OCI-LY7 (cell line): ENCODE data around the gene EIF5B. TPM values are rescaled to one million over a fixed set of nuclear protein-coding genes. Genes with fewer than 3 reads are reported as not detected.

Source experiments
- BruUV-seq: library from RNA; stranded (reverse); fragments of 400-500 nt; replicated peaks from 2 replicates; lab custom pipeline; 2021; lab: Mats Ljungman, UMichigan
- CTCF ChIA-PET: fragments of 300-600 bp; sonication (Branson Sonifier 250); formaldehyde crosslinking; loops from one replicate; lab custom pipeline; 2022; ENCODE audit warnings: antibody characterized with exemption; ENCODE audit not compliant: unreplicated experiment; lab: Charles Lee
- POLR2A ChIA-PET: fragments of 300-600 bp; sonication (Branson Sonifier 250); formaldehyde crosslinking; loops from one replicate; lab custom pipeline; 2022; ENCODE audit warnings: antibody characterized with exemption; lab: Charles Lee
- DNase-seq: peaks from one replicate; pipeline ENCODE4 v3.0.0-alpha.2; 2015; ENCODE audit warnings: low spot score
- H2AFZ ChIP-seq: fragments of 200-600 bp; sonication (generic), shearing (Covaris generic); 2 replicates; pipeline ENCODE4 v1.6.1; 2014; ENCODE audit warnings: mild to moderate bottlenecking, antibody characterized with exemption, low read length, moderate library complexity
- H3K27ac ChIP-seq: fragments of 200-600 bp; sonication (generic); 2 replicates; pipeline ENCODE4 v1.5.1; 2014; ENCODE audit warnings: mixed run types, low read depth, mild to moderate bottlenecking, moderate library complexity, low read length, inconsistent platforms; ENCODE audit not compliant: poor library complexity, severe bottlenecking
- H3K36me3 ChIP-seq: fragments of 200-600 bp; sonication (generic); 2 replicates; pipeline ENCODE4 v1.6.1; 2014; ENCODE audit warnings: mild to moderate bottlenecking, antibody characterized with exemption, low read length, moderate library complexity, mixed read lengths; ENCODE audit not compliant: insufficient read depth
- H3K4me1 ChIP-seq: fragments of 200-600 bp; sonication (generic); 2 replicates; pipeline ENCODE4 v1.5.1; 2014; ENCODE audit warnings: mild to moderate bottlenecking, low read length; ENCODE audit not compliant: insufficient read depth, poor library complexity, severe bottlenecking
- H3K4me2 ChIP-seq: fragments of 200-600 bp; sonication (generic); 2 replicates; pipeline ENCODE4 v1.6.1; 2014; ENCODE audit warnings: mild to moderate bottlenecking, low read length
- H3K4me3 ChIP-seq: fragments of 200-600 bp; sonication (generic); 2 replicates; pipeline ENCODE4 v1.5.1; 2014; ENCODE audit warnings: mild to moderate bottlenecking, low read depth, low read length; ENCODE audit not compliant: poor library complexity, severe bottlenecking
- H3K79me2 ChIP-seq: fragments of 200-600 bp; sonication (generic); 2 replicates; pipeline ENCODE4 v1.6.1; 2016; ENCODE audit warnings: low read depth, mild to moderate bottlenecking, low read length, moderate library complexity, mixed read lengths; ENCODE audit not compliant: insufficient read depth
- H3K9me2 ChIP-seq: fragments of 200-600 bp; sonication (generic); 2 replicates; pipeline ENCODE4 v1.6.1; 2016; ENCODE audit warnings: mild to moderate bottlenecking, low read length, mixed read lengths; ENCODE audit not compliant: insufficient read depth
- H3K9me3 ChIP-seq: fragments of 200-600 bp; sonication (generic); 2 replicates; pipeline ENCODE4 v1.6.1; 2014; ENCODE audit warnings: mild to moderate bottlenecking, mixed run types, low read length, mixed read lengths
- H4K20me1 ChIP-seq: fragments of 200-600 bp; sonication (generic); 2 replicates; pipeline ENCODE4 v1.6.1; 2014; ENCODE audit warnings: mild to moderate bottlenecking, antibody characterized with exemption, low read length, moderate library complexity, mixed read lengths; ENCODE audit not compliant: insufficient read depth
- CTCF ChIP-seq: fragments of 200-600 bp; sonication (generic); conservative IDR thresholded peaks from 2 replicates; pipeline ENCODE4 v1.5.1; 2014; ENCODE audit warnings: mild to moderate bottlenecking, antibody characterized with exemption, low read length, moderate library complexity, mixed read lengths
- EZH2phosphoT487 ChIP-seq: fragments of 200-600 bp; sonication (generic); IDR thresholded peaks from 2 replicates; pipeline ENCODE4 v1.6.1; 2018; ENCODE audit warnings: low read depth, borderline replicate concordance, mild to moderate bottlenecking, mixed run types, antibody characterized with exemption, low read length, moderate library complexity, mixed read lengths
- intact Hi-C: fragments of 100-400 bp; cut with micrococcal nuclease; formaldehyde crosslinking; loops from one replicate; pipeline ENCODE4 v1.10.0; 2022; ENCODE audit not compliant: unreplicated experiment
- total RNA-seq, 2 experiments: library from RNA; depleted of rRNA in 1 of 2; stranded (reverse); fragments of >200 nt in 1 of 2; shearing (Covaris generic) in 1 of 2; gene quantifications; 2 replicates each; pipeline ENCODE4 v1.2.3, GENCODE V29; 2014 to 2022

EIF5B gene
- total RNA-seq, 2 experiments from 2014 or later = 28.7 to 53.1 TPM

- BruUV-seq = no TSS peak
- no peaks in the 10 kb centered on the region for H3K9me2 ChIP-seq
- TF ChIP-seq EZH2phosphoT487 = no peak
- no peak for TF ChIP-seq CTCF
- no peaks in the 10 kb centered on the region for H3K4me1 ChIP-seq
- H3K4me3 ChIP-seq = no peak overlapping the region
- no peaks in the 10 kb centered on the region for H4K20me1 ChIP-seq
- H3K27ac ChIP-seq = no peak overlapping the region
- H2AFZ ChIP-seq = no peak overlapping the region
- ChIA-PET CTCF (no interaction called here), POLR2A (no interaction called here)
- H3K79me2 ChIP-seq = no peaks in the 10 kb centered on the region
- peaks cover 98% of the 10 kb centered on the region for H3K36me3 ChIP-seq
- H3K9me3 ChIP-seq = no peaks in the 10 kb centered on the region
- intact Hi-C loops = no loop called here
- DNase-seq = no peak
- no peak overlapping the region for H3K4me2 ChIP-seq
Measured at GRCh38 chr2:99401841-99402240, 64.7 kb downstream of the EIF5B start.

GRCh38 chr2:99403084-99403483 lies 65.9 kb downstream of the EIF5B start:
- TF ChIP-seq EZH2phosphoT487 (no peak), CTCF (no peak)
- H3K36me3 ChIP-seq = peaks cover 96% of the 10 kb centered on the region
- POLR2A ChIA-PET = interaction anchor here (0.6 kb wide), 1 partner anchor 277 kb away, joined by 3 read pairs; no protein-coding TSS in a partner anchor
- no peak for DNase-seq
- H3K9me2 ChIP-seq = no peaks in the 10 kb centered on the region
- CTCF ChIA-PET = no interaction called here
- no peaks in the 10 kb centered on the region for H3K4me1 ChIP-seq
- H3K4me3 ChIP-seq = no peak overlapping the region
- no peak overlapping the region for H3K27ac ChIP-seq
- no peaks in the 10 kb centered on the region for H3K9me3 ChIP-seq
- H3K79me2 ChIP-seq = no peaks in the 10 kb centered on the region
- H2AFZ ChIP-seq = no peak overlapping the region
- H3K4me2 ChIP-seq = no peak overlapping the region
- intact Hi-C loops = no loop called here
- no TSS peak for BruUV-seq
- no peaks in the 10 kb centered on the region for H4K20me1 ChIP-seq

- H3K27ac ChIP-seq = no peak overlapping the region
- intact Hi-C loops = no loop called here
- H3K36me3 ChIP-seq = peaks cover 96% of the 10 kb centered on the region
- CTCF ChIA-PET = no interaction called here
- no peak overlapping the region for H3K4me3 ChIP-seq
- POLR2A ChIA-PET = interaction anchor here (0.5 kb wide), 1 partner anchor 16 kb away, joined by 5 read pairs; no protein-coding TSS in a partner anchor
- H4K20me1 ChIP-seq = no peaks in the 10 kb centered on the region
- no TSS peak for BruUV-seq
- H3K4me1 ChIP-seq = no peaks in the 10 kb centered on the region
- H3K9me2 ChIP-seq = no peaks in the 10 kb centered on the region
- no peak for TF ChIP-seq EZH2phosphoT487
- peak; percentile 38; the same call in 1 of the 2 replicates for TF ChIP-seq CTCF
- no peak overlapping the region for H2AFZ ChIP-seq
- no peaks in the 10 kb centered on the region for H3K79me2 ChIP-seq
- no peaks in the 10 kb centered on the region for H3K9me3 ChIP-seq
- H3K4me2 ChIP-seq = no peak overlapping the region
- no peak for DNase-seq
Measured at GRCh38 chr2:99403524-99403923, 66.3 kb downstream of the EIF5B start.
